Esophagus muscularis mucosa (tissue), 3 donors: Measurements from ENCODE around the gene TIGD4.

Experiments used
- CTCF ChIP-seq, 3 experiments: fragments of 200-600 bp in 2 of 3; fragments of 450-650 bp in 1 of 3; sonication (generic) in 2 of 3; IDR thresholded peaks; one replicate each; pipeline ENCODE4 v1.5.1; 2017 to 2019; ENCODE audit warnings: antibody characterized with exemption in 3 of 3, mild to moderate bottlenecking in 2 of 3, moderate library complexity in 1 of 3
- POLR2A ChIP-seq: fragments of 450-650 bp; IDR thresholded peaks from one replicate; pipeline ENCODE4 v1.6.1; 2017; ENCODE audit warnings: antibody characterized with exemption, moderate library complexity, mild to moderate bottlenecking, low read depth

GRCh38 chr4:152819026-152819645, 39.6 kb upstream of the TIGD4 start:
- no peak for TF ChIP-seq POLR2A
- TF ChIP-seq CTCF (IDR thresholded peaks at IDR 0.05): no peak
